CD4-positive, alpha-beta T cell (primary cell): ENCODE data around the gene NFYC. TPM values are rescaled to one million over a fixed set of nuclear protein-coding genes. Genes with fewer than 3 reads are reported as not detected.

Experiments used
- ATAC-seq: fragments of 200-7000 bp; cut with Tn5 transposase; one replicate; pipeline ENCODE4 v1.10.0; 2022; ENCODE audit warnings: mild to moderate bottlenecking; ENCODE audit not compliant: poor library complexity
- CTCF ChIA-PET: fragments of 350-600 bp; sonication (Branson Sonifier 250); formaldehyde crosslinking; loops from one replicate; lab custom pipeline; 2021; ENCODE audit warnings: antibody characterized with exemption, inconsistent platforms; lab: Charles Lee
- POLR2A ChIA-PET: fragments of 350-600 bp; sonication (Branson Sonifier 250); formaldehyde crosslinking; loops from one replicate; lab custom pipeline; 2021; ENCODE audit warnings: antibody characterized with exemption, inconsistent platforms; lab: Charles Lee
- DNase-seq, 14 experiments: peaks; one replicate each; pipeline ENCODE4 v3.0.0-alpha.2; 2013 to 2020; ENCODE audit warnings: mixed read lengths in 2 of 14
- H3K27ac ChIP-seq, 2 donors: one replicate each; pipeline versions ENCODE4 v1.5.1 to v1.7.0; 2013; ENCODE audit warnings: low read length in 2 of 2, low read depth in 1 of 2, mild to moderate bottlenecking in 1 of 2
- H3K27me3 ChIP-seq, 2 experiments: 1 replicate in 1 of 2; 2 replicates in 1 of 2; pipeline versions ENCODE4 v1.6.1 to v1.7.0; 2013; ENCODE audit warnings: low read length in 2 of 2, control low read depth in 1 of 2, mild to moderate bottlenecking in 1 of 2, moderate library complexity in 1 of 2; ENCODE audit not compliant: insufficient read depth in 2 of 2, control insufficient read depth in 1 of 2
- H3K36me3 ChIP-seq: one replicate; pipeline ENCODE4 v1.6.1; 2013; ENCODE audit warnings: low read length, control low read depth; ENCODE audit not compliant: insufficient read depth
- H3K4me1 ChIP-seq: one replicate; pipeline ENCODE4 v1.6.1; 2013; ENCODE audit warnings: low read length, control low read depth; ENCODE audit not compliant: insufficient read depth
- H3K4me3 ChIP-seq: one replicate; pipeline ENCODE4 v1.5.1; 2013; ENCODE audit warnings: mild to moderate bottlenecking, low read length, moderate library complexity
- H3K9me3 ChIP-seq, 2 experiments: 1 replicate in 1 of 2; 2 replicates in 1 of 2; pipeline versions ENCODE4 v1.6.1 to v1.7.0; 2013; ENCODE audit warnings: low read length in 2 of 2, mild to moderate bottlenecking in 2 of 2, control low read depth in 1 of 2, moderate library complexity in 1 of 2; ENCODE audit not compliant: control insufficient read depth in 1 of 2, insufficient read depth in 1 of 2
- H3K27ac Mint-ChIP-seq: one replicate; pipeline ENCODE4 v1.8.0; 2020; ENCODE audit warnings: mixed read lengths
- H3K27me3 Mint-ChIP-seq: one replicate; pipeline ENCODE4 v1.8.0; 2021; ENCODE audit warnings: mixed read lengths
- H3K36me3 Mint-ChIP-seq: one replicate; pipeline ENCODE4 v1.8.0; 2021; ENCODE audit warnings: low read depth, mixed read lengths
- H3K4me1 Mint-ChIP-seq: one replicate; pipeline ENCODE4 v1.8.0; 2021; ENCODE audit warnings: low read depth, mixed read lengths
- H3K4me3 Mint-ChIP-seq: one replicate; pipeline ENCODE4 v1.8.0; 2020; ENCODE audit warnings: mild to moderate bottlenecking, mixed read lengths
- H3K9me3 Mint-ChIP-seq: one replicate; pipeline ENCODE4 v1.8.0; 2020; ENCODE audit warnings: mixed read lengths
- CTCF ChIP-seq: fragments of 200-600 bp; IDR thresholded peaks from one replicate; pipeline ENCODE4 v1.8.0; 2022; ENCODE audit warnings: antibody characterized with exemption, mild to moderate bottlenecking
- intact Hi-C, 2 experiments: fragments of 100-400 bp; cut with DNase I in 1 of 2; cut with micrococcal nuclease in 1 of 2; formaldehyde crosslinking; loops; one replicate each; pipeline versions ENCODE4 v1.15.1 to v1.9.0; 2023 to 2025; cut with DNase I, micrococcal nuclease
- total RNA-seq, 174 experiments: library from RNA in 2 of 174; stranded (reverse) in 2 of 174; gene quantifications; one replicate each; pipeline ENCODE4 v1.2.3 and lab custom pipeline; 2021 to 2026

Gene NFYC
- total RNA-seq, 2 experiments from 2014 or later: 28.6 to 35.2 TPM

- peaks cover 43% of the 10 kb centered on the region for H3K4me1 Mint-ChIP-seq
- peaks cover 86% of the 10 kb centered on the region for H3K36me3 Mint-ChIP-seq
- H3K27ac ChIP-seq: no peak overlapping the region
- H3K9me3 ChIP-seq: no peaks in the 10 kb centered on the region
- TF ChIP-seq CTCF: no peak
- no peaks in the 10 kb centered on the region for H3K27me3 Mint-ChIP-seq
- ChIA-PET CTCF (no interaction called here), POLR2A (no interaction called here)
- H3K36me3 ChIP-seq: peaks cover 91% of the 10 kb centered on the region
- intact Hi-C loops: loop anchor here in 1 of 2 experiments (10.0 kb wide), 1 partner anchor 148 kb away; no protein-coding TSS in a partner anchor
- H3K4me1 ChIP-seq: peaks cover 33% of the 10 kb centered on the region
- DNase-seq (no peak), ATAC-seq (no peak)
- H3K27me3 ChIP-seq: no peaks in the 10 kb centered on the region
- H3K27ac Mint-ChIP-seq: peak overlapping the region; percentile 17
- H3K4me3 Mint-ChIP-seq: no peak overlapping the region
- no peak overlapping the region for H3K4me3 ChIP-seq
- no peaks in the 10 kb centered on the region for H3K9me3 Mint-ChIP-seq
Measured at GRCh38 chr1:40762144-40762923, 70.8 kb downstream of the NFYC start.

DNA sequence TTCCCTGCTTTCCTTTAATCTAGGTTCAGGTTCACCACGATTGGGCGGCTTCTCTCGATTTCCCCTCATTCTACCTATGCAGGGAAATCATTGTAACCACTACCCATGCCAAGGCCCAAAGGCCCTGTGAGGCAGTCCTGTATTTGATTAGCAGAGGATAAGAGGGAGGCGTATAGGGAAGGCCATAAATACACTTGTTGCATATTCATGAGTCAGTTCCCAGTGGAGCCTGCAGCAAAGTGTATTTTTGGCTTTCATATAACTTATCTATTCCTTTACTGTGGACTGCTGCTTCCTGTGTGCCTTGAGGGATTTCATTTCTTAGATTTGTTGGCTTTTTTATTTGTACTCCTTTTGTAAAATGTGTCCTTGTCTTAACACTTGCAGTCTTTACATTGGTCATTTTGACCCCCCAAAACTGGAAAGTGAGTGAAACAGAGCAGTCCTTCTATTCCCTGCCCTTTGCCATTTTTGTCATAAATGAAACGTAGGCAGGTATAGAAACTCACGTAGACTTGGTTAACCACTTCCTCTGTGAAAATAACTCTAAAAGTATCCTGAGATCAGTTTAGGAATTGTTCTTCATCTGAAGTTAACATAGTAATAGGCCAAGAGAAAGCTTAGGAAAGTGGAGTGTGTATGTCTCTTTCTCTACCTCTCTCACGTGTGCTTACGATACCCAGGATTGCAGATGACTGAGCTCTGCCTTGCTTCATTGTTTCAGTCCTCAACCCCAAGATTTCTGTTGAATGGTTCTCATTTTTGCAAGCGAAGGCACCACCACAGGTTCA, 72.4 kb downstream of the NFYC start:
- H3K36me3 ChIP-seq: peaks cover 91% of the 10 kb centered on the region
- TF ChIP-seq CTCF: no peak
- H3K36me3 Mint-ChIP-seq: peaks cover 89% of the 10 kb centered on the region
- ATAC-seq (peak; percentile 79), DNase-seq (peak in 2 of 14 experiments; percentile 15 to 49)
- H3K27ac ChIP-seq: peak overlapping the region in 1 of 2 donors; percentile 23
- H3K27me3 ChIP-seq: no peaks in the 10 kb centered on the region
- ChIA-PET CTCF (interaction anchor here (0.9 to 1.4 kb wide), 2 partner anchors 10 to 86 kb away, joined by 3 to 5 read pairs; no protein-coding TSS in a partner anchor), POLR2A (interaction anchor here (1.0 to 2.6 kb wide), 3 partner anchors 9 to 72 kb away, joined by 3 to 12 read pairs (median 3); partner anchors contain the start of gene NFYC)
- H3K4me1 ChIP-seq: peaks cover 33% of the 10 kb centered on the region
- H3K27me3 Mint-ChIP-seq: no peaks in the 10 kb centered on the region
- H3K9me3 Mint-ChIP-seq: no peaks in the 10 kb centered on the region
- H3K9me3 ChIP-seq: no peaks in the 10 kb centered on the region
- no peak overlapping the region for H3K4me3 ChIP-seq
- H3K27ac Mint-ChIP-seq: peak overlapping the region; percentile 69
- intact Hi-C loops: loop anchor here in 1 of 2 experiments (10.0 kb wide), 1 partner anchor 149 kb away; no protein-coding TSS in a partner anchor
- H3K4me1 Mint-ChIP-seq: peaks cover 43% of the 10 kb centered on the region
- peak overlapping the region; percentile 39 for H3K4me3 Mint-ChIP-seq

DNA sequence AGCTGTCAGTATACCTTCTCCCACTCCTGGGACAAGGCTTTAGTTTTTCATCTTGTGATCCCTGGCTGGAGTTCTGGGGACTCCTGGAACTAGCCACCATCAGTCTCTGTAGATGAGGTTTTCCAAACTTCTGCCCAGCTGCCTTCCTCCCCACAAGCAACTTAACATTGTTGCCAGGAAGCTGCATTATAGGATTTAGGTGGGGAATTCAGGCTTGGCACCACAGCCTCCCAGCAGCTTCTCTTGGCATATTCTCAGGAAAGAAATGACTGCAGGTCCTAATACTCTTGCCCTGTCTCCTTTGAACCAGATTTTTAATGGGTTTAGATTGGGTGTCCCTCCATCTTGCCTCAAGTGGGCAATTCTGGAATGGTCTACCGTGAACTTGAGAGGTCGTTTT, 73.5 kb downstream of the NFYC start:
- peak overlapping the region; percentile 69 for H3K27ac Mint-ChIP-seq
- Histone ChIP-seq H3K9me3 (no peaks in the 10 kb centered on the region), H3K27me3 (no peaks in the 10 kb centered on the region), H3K27ac (no peak overlapping the region), H3K4me1 (peaks cover 33% of the 10 kb centered on the region), H3K4me3 (no peak overlapping the region), H3K36me3 (peaks cover 91% of the 10 kb centered on the region)
- peaks cover 91% of the 10 kb centered on the region for H3K36me3 Mint-ChIP-seq
- intact Hi-C loops: loop anchor here in 1 of 2 experiments (10.0 kb wide), 1 partner anchor 150 kb away; no protein-coding TSS in a partner anchor
- no peak for ATAC-seq
- DNase-seq: no peak
- no peak overlapping the region for H3K4me3 Mint-ChIP-seq
- no peaks in the 10 kb centered on the region for H3K27me3 Mint-ChIP-seq
- ChIA-PET CTCF (interaction anchor here (1.0 kb wide), 1 partner anchor 9 kb away, joined by 4 read pairs; no protein-coding TSS in a partner anchor), POLR2A (interaction anchor here (1.0 to 2.6 kb wide), 3 partner anchors 8 to 97 kb away, joined by 3 to 12 read pairs (median 7); partner anchors contain the start of genes CITED4 and NFYC)
- H3K9me3 Mint-ChIP-seq: no peaks in the 10 kb centered on the region
- H3K4me1 Mint-ChIP-seq: peaks cover 38% of the 10 kb centered on the region
- no peak for TF ChIP-seq CTCF
